Thyroid gland (tissue), 4 donors: ENCODE results near the gene GNG13. TPM values are rescaled to one million over a fixed set of nuclear protein-coding genes. Genes with fewer than 3 reads are reported as not detected.

ENCODE experiments used
- DNase-seq, 2 donors: peaks; one replicate each; pipeline ENCODE4 v3.0.0-alpha.2; 2019
- H3K27ac ChIP-seq, 3 donors: fragments of 200-600 bp; sonication (generic); 1 replicate in 2 of 3; 2 replicates in 1 of 3; pipeline ENCODE4 v1.5.1; 2016 to 2019; ENCODE audit warnings: mild to moderate bottlenecking in 1 of 3, moderate library complexity in 1 of 3
- H3K27me3 ChIP-seq: fragments of 200-600 bp; sonication (generic); one replicate; pipeline ENCODE4 v1.5.1; 2019
- H3K36me3 ChIP-seq, 2 donors: fragments of 200-600 bp; sonication (generic); one replicate each; pipeline ENCODE4 v1.5.1; 2016 to 2019
- H3K4me1 ChIP-seq, 2 donors: fragments of 200-600 bp; sonication (generic); one replicate each; pipeline ENCODE4 v1.5.1; 2017 to 2019
- H3K4me3 ChIP-seq, 3 donors: fragments of 200-600 bp; sonication (generic); replicated peaks in 1 of 3; 1 replicate in 2 of 3; 2 replicates in 1 of 3; pipeline ENCODE4 v1.5.1; 2016; ENCODE audit warnings: mild to moderate bottlenecking in 1 of 3
- H3K9me3 ChIP-seq: fragments of 200-600 bp; sonication (generic); one replicate; pipeline ENCODE4 v1.5.1; 2017
- CTCF ChIP-seq, 6 experiments: fragments of 200-600 bp in 3 of 6; fragments of 450-650 bp in 3 of 6; sonication (generic) in 3 of 6; IDR thresholded peaks; one replicate each; pipeline ENCODE4 v1.5.1; 2016 to 2019; ENCODE audit warnings: antibody characterized with exemption in 6 of 6, mild to moderate bottlenecking in 2 of 6, inconsistent platforms in 1 of 6, moderate library complexity in 1 of 6
- POLR2A ChIP-seq, 2 donors: fragments of 450-650 bp; IDR thresholded peaks; one replicate each; pipeline ENCODE4 v1.6.1; 2017; ENCODE audit warnings: antibody characterized with exemption in 2 of 2, mild to moderate bottlenecking in 2 of 2, moderate library complexity in 1 of 2
- WGBS, 2 donors: methylation state at CpG; one replicate each; pipeline ENCODE4 v1.1.5; 2017; 5-methylcytosine and 5-hydroxymethylcytosine counted together
- intact Hi-C: fragments of 100-400 bp; cut with DNase I; formaldehyde crosslinking; loops from one replicate; pipeline ENCODE4 v1.15.1; 2023
- total RNA-seq, 4 donors: library from RNA; depleted of rRNA; stranded (reverse); fragments of >200 nt; gene quantifications; one replicate each; pipeline ENCODE4 v1.2.3, GENCODE V29; 2016

Gene GNG13
- total RNA-seq, 4 donors from 2014 or later = not detected

- Histone ChIP-seq H3K4me3 (no peak overlapping the region), H3K27ac (no peak overlapping the region), H3K9me3 (no peaks in the 10 kb centered on the region), H3K4me1 (peaks cover 0 to 10% of the 10 kb centered on the region in 2 donors), H3K36me3 (no peaks in the 10 kb centered on the region), H3K27me3 (peaks cover 13% of the 10 kb centered on the region)
- intact Hi-C loops = no loop called here
- DNase-seq = no peak
- TF ChIP-seq CTCF (IDR thresholded peaks at IDR 0.05) (no peak), POLR2A (IDR thresholded peaks at IDR 0.05) (no peak)
- 62 to 73% methylated on average over 60 to 68 of the region's 71 CpGs for WGBS, 2 donors
Observed at GRCh38 chr16:817001-817906, 16.7 kb upstream of the GNG13 start.

- peaks cover 13% of the 10 kb centered on the region for H3K27me3 ChIP-seq
- TF ChIP-seq POLR2A (IDR thresholded peaks at IDR 0.05) = no peak
- no peak for TF ChIP-seq CTCF (IDR thresholded peaks at IDR 0.05)
- no peak overlapping the region for H3K4me3 ChIP-seq
- H3K36me3 ChIP-seq = no peaks in the 10 kb centered on the region
- intact Hi-C loops = no loop called here
- H3K4me1 ChIP-seq = peaks cover 0 to 10% of the 10 kb centered on the region in 2 donors
- H3K27ac ChIP-seq = no peak overlapping the region
- WGBS, 2 donors = 88 to 93% methylated on average over 14 to 15 of the region's 15 CpGs
- no peaks in the 10 kb centered on the region for H3K9me3 ChIP-seq
- no peak for DNase-seq
Observed at GRCh38 chr16:815861-816260, 15.3 kb upstream of the GNG13 start.

- intact Hi-C loops = loop anchor here (5.0 kb wide), 1 partner anchor 242 kb away; no protein-coding TSS in a partner anchor
- WGBS, 2 donors = 78 to 83% methylated on average over 9 of the region's 9 CpGs
Observed at GRCh38 chr16:814974-815373, 14.4 kb upstream of the GNG13 start.

GRCh38 chr16:813916-814412 lies 13.4 kb upstream of the GNG13 start:
- TF ChIP-seq CTCF (IDR thresholded peaks at IDR 0.05) (peak in 1 of 6 experiments; percentile 5), POLR2A (IDR thresholded peaks at IDR 0.05) (no peak)
- intact Hi-C loops = loop anchor here (5.0 kb wide), 1 partner anchor 243 kb away; no protein-coding TSS in a partner anchor
- Histone ChIP-seq H3K4me3 (no peak overlapping the region), H3K9me3 (no peaks in the 10 kb centered on the region), H3K4me1 (peaks cover 0 to 10% of the 10 kb centered on the region in 2 donors), H3K27me3 (peaks cover 13% of the 10 kb centered on the region), H3K27ac (no peak overlapping the region), H3K36me3 (no peaks in the 10 kb centered on the region)
- DNase-seq = no peak
- 59 to 65% methylated on average over 21 to 22 of the region's 22 CpGs for WGBS, 2 donors

More at GRCh38 chr16:814974-815373, 14.4 kb upstream of the GNG13 start:
- DNase-seq = no peak
- no peak overlapping the region for H3K4me3 ChIP-seq
- TF ChIP-seq CTCF (IDR thresholded peaks at IDR 0.05) = no peak
- H3K36me3 ChIP-seq = no peaks in the 10 kb centered on the region
- H3K27ac ChIP-seq = no peak overlapping the region
- no peaks in the 10 kb centered on the region for H3K9me3 ChIP-seq
- peaks cover 0 to 10% of the 10 kb centered on the region in 2 donors for H3K4me1 ChIP-seq
- peaks cover 13% of the 10 kb centered on the region for H3K27me3 ChIP-seq
